ENCODE measurements around the gene UNC93B1.

DNA sequence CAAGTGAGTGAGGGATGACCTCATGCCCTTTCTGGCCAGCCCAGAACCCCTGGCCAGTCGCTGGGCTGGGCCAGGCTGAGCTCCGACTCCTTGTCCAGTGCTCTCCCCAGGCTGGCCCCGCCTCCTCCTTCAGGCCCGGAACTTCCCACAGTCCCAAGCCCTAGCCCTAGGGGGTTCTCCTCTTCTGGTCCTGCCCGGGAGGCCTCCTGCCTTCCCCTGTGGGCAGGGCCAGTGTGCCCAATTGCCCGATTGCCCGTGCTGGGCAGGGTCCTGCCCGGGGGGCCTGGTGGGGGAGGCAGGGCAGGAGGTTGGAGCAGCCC lies 39.1 kb upstream of the UNC93B1 start:
- TF ChIP-seq, protein P1, sequence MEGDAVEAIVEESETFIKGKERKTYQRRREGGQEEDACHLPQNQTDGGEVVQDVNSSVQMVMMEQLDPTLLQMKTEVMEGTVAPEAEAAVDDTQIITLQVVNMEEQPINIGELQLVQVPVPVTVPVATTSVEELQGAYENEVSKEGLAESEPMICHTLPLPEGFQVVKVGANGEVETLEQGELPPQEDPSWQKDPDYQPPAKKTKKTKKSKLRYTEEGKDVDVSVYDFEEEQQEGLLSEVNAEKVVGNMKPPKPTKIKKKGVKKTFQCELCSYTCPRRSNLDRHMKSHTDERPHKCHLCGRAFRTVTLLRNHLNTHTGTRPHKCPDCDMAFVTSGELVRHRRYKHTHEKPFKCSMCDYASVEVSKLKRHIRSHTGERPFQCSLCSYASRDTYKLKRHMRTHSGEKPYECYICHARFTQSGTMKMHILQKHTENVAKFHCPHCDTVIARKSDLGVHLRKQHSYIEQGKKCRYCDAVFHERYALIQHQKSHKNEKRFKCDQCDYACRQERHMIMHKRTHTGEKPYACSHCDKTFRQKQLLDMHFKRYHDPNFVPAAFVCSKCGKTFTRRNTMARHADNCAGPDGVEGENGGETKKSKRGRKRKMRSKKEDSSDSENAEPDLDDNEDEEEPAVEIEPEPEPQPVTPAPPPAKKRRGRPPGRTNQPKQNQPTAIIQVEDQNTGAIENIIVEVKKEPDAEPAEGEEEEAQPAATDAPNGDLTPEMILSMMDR (IDR thresholded peaks at IDR 0.05): no peak
- TF ChIP-seq EP300 (IDR thresholded peaks at IDR 0.05) (no peak), POLR2AphosphoS5 (IDR thresholded peaks at IDR 0.05) (no peak)
